K562 (cell line): ENCODE data around the gene PDF. TPM values are rescaled to one million over a fixed set of nuclear protein-coding genes. Genes with fewer than 3 reads are reported as not detected.

Experiments
- ATAC-seq: fragments of 200-7000 bp; cut with Tn5 transposase; 3 replicates; pipeline ENCODE4 v1.9.1; 2020; ENCODE audit warnings: moderate library complexity
- BruUV-seq: library from RNA; stranded (reverse); fragments of 400-500 nt; replicated peaks from 2 replicates; lab custom pipeline; 2021; lab: Mats Ljungman, UMichigan
- CTCF ChIA-PET: fragments of 300-600 bp; formaldehyde crosslinking; extraction: SDS; loops from one replicate; lab custom pipeline; 2021; ENCODE audit warnings: low intra/inter-chr PET ratio; lab: Yijun Ruan, JAX
- POLR2A ChIA-PET: fragments of 300-600, 350-650 bp; sonication (Branson Sonifier 250); formaldehyde crosslinking; extraction: SDS; loops from one replicate; lab custom pipeline; 2021; ENCODE audit warnings: antibody characterized with exemption, inconsistent platforms; lab: Yijun Ruan, JAX
- DNase-seq, 4 experiments: peaks; one replicate each; pipeline versions ENCODE4 v3.0.0 to v3.0.0-alpha.2; 2011 to 2018; ENCODE audit warnings: low spot score in 3 of 4, mixed read lengths in 3 of 4; ENCODE audit errors: extremely low read depth in 1 of 4
- FAIRE-seq: peaks from 2 replicates; lab custom pipeline; 2011; peaks lifted over from hg19 to GRCh38; lab: Jason Lieb, UNC
- H2AFZ ChIP-seq: 2 replicates; pipeline ENCODE4 v1.6.0; 2011; ENCODE audit warnings: low read depth, low read length, control low read depth, inconsistent platforms
- H3K27ac ChIP-seq: fragments of 200-600 bp; 3 replicates; pipeline ENCODE4 v1.8.0; 2011; ENCODE audit warnings: low read depth, mild to moderate bottlenecking, control low read depth, inconsistent platforms, low read length, moderate library complexity, mixed read lengths; ENCODE audit errors: extremely low read depth
- H3K27me3 ChIP-seq, 2 experiments: fragments of 300-600 bp in 1 of 2; 2 replicates in 1 of 2; 3 replicates in 1 of 2; pipeline versions ENCODE4 v1.6.0 to v1.8.0; 2011; ENCODE audit warnings: inconsistent platforms in 2 of 2, low read length in 2 of 2, mild to moderate bottlenecking in 1 of 2, mixed read lengths in 1 of 2, moderate library complexity in 1 of 2; ENCODE audit not compliant: control insufficient read depth in 2 of 2, insufficient read depth in 2 of 2
- H3K36me3 ChIP-seq: fragments of 300-600 bp; 3 replicates; pipeline ENCODE4 v1.8.0; 2011; ENCODE audit warnings: mild to moderate bottlenecking, low read length, inconsistent platforms; ENCODE audit not compliant: control insufficient read depth, insufficient read depth
- H3K4me1 ChIP-seq, 2 experiments: fragments of 200-600 bp in 1 of 2; replicated peaks in 1 of 2; 2 replicates in 1 of 2; 3 replicates in 1 of 2; pipeline versions ENCODE4 v1.5.1 to v1.8.0; 2011; ENCODE audit warnings: inconsistent platforms in 2 of 2, low read length in 2 of 2, mild to moderate bottlenecking in 1 of 2, mixed read lengths in 1 of 2, moderate library complexity in 1 of 2; ENCODE audit not compliant: control insufficient read depth in 2 of 2, insufficient read depth in 2 of 2
- H3K4me2 ChIP-seq: 2 replicates; pipeline ENCODE4 v1.6.1; 2011; ENCODE audit warnings: low read length, control low read depth, inconsistent platforms, mixed read lengths; ENCODE audit not compliant: insufficient read depth
- H3K4me3 ChIP-seq: fragments of 200-600 bp; sonication (generic), shearing (Covaris generic); 2 replicates; pipeline ENCODE4 v1.5.1; 2016; ENCODE audit warnings: control low read depth, inconsistent platforms
- H3K79me2 ChIP-seq: fragments of 200-600 bp; 3 replicates; pipeline ENCODE4 v1.8.0; 2011; ENCODE audit warnings: low read length, inconsistent platforms; ENCODE audit not compliant: control insufficient read depth, insufficient read depth
- H3K9ac ChIP-seq, 2 experiments: 2 replicates each; pipeline versions ENCODE4 v1.6.0 to v1.6.1; 2011; ENCODE audit warnings: low read depth in 2 of 2, low read length in 2 of 2, control low read depth in 1 of 2, inconsistent platforms in 1 of 2, mild to moderate bottlenecking in 1 of 2, mixed read lengths in 1 of 2; ENCODE audit not compliant: insufficient read depth in 1 of 2
- H3K9me1 ChIP-seq: one replicate; pipeline ENCODE4 v1.6.0; 2011; ENCODE audit warnings: inconsistent platforms, mild to moderate bottlenecking, low read length, moderate library complexity; ENCODE audit not compliant: control insufficient read depth, insufficient read depth
- H3K9me3 ChIP-seq: replicated peaks from 2 replicates; pipeline ENCODE4 v1.5.1; 2011; ENCODE audit warnings: low read depth, low read length, inconsistent platforms; ENCODE audit not compliant: control insufficient read depth, insufficient read depth
- H4K20me1 ChIP-seq: replicated peaks from 2 replicates; pipeline ENCODE4 v1.6.1; 2011; ENCODE audit warnings: low read length, inconsistent platforms, mixed read lengths; ENCODE audit not compliant: control insufficient read depth, insufficient read depth
- HNRNPK ChIP-seq: fragments of 200-400 bp; formaldehyde crosslinking; IDR thresholded peaks from one replicate; pipeline ENCODE4 v1.6.1; 2018; ENCODE audit warnings: mild to moderate bottlenecking, low read depth, low read length; ENCODE audit not compliant: poor library complexity, severe bottlenecking
- POLR2G ChIP-seq: fragments of 200-400 bp; formaldehyde crosslinking; IDR thresholded peaks from 2 replicates; pipeline ENCODE4 v1.6.1; 2017; ENCODE audit warnings: low read depth, mild to moderate bottlenecking, antibody characterized with exemption, low read length, moderate library complexity
- POLR3A ChIP-seq: IDR thresholded peaks from 2 replicates; pipeline ENCODE4 v1.6.1; 2011; ENCODE audit warnings: borderline replicate concordance, mild to moderate bottlenecking, moderate library complexity; ENCODE audit not compliant: insufficient read length, insufficient read depth; ENCODE audit errors: extremely low read depth
- PRPF4 ChIP-seq: fragments of 200-400 bp; formaldehyde crosslinking; IDR thresholded peaks from one replicate; pipeline ENCODE4 v1.6.1; 2017; ENCODE audit warnings: low read length, low read depth, mild to moderate bottlenecking; ENCODE audit not compliant: insufficient read depth, poor library complexity, severe bottlenecking
- ZC3H11A ChIP-seq: IDR thresholded peaks from 2 replicates; pipeline ENCODE4 v1.6.1; 2012; ENCODE audit warnings: low read depth, low read length, improper control_type of control experiment
- ZNF23 ChIP-seq: fragments of 250-450 bp; sonication (Bioruptor Pico); IDR thresholded peaks from 2 replicates; pipeline ENCODE4 v1.4.0; 2020; ENCODE audit warnings: mild to moderate bottlenecking
- ZNF3 ChIP-seq: fragments of 250-450 bp; sonication (Bioruptor Pico); IDR thresholded peaks from 2 replicates; pipeline ENCODE4 v1.5.0; 2021; ENCODE audit warnings: mild to moderate bottlenecking, moderate library complexity
- WGBS: fragments of 100-300 bp; shearing (Covaris generic); methylation state at CpG from one replicate; pipeline ENCODE4 v1.1.6; 2016; ENCODE audit warnings: low coverage, mixed read lengths; ENCODE audit not compliant: insufficient coverage; ENCODE audit errors: missing lambda C conversion rate; 5-methylcytosine and 5-hydroxymethylcytosine counted together
- in situ Hi-C: fragments of 300-500 bp; cut with MboI; formaldehyde crosslinking; loops from 4 replicates; pipeline ENCODE4 v1.15.0; 2018; ENCODE audit warnings: inconsistent platforms, mixed read lengths
- intact Hi-C: fragments of 100-400 bp; cut with micrococcal nuclease; formaldehyde crosslinking; loops from 2 replicates; pipeline ENCODE4 v1.14.2; 2022
- polyA plus RNA-seq, 8 experiments: library from polyadenylated mRNA; depleted of rRNA in 4 of 8; stranded (reverse) in 5 of 8; unstranded in 3 of 8; fragments of >200 nt; fragmentation: Nextera tagmentation in 2 of 8; fragmentation: Illumina TruSeq in 1 of 8; extraction: Ambion mirVana in 2 of 8; extraction: Trizol in 1 of 8; gene quantifications; 2 replicates each; pipeline versions ENCODE4 v1.2.1 to v1.2.3, GENCODE V29; 2011 to 2014; ENCODE audit warnings: inconsistent platforms in 1 of 8, missing spikeins in 1 of 8
- total RNA-seq, 7 experiments: library from RNA; depleted of rRNA in 6 of 7; stranded (reverse); fragments of >200 nt in 6 of 7; fragmentation: Illumina TruSeq in 2 of 7; extraction: Trizol in 2 of 7; gene quantifications; 2 replicates each; pipeline versions ENCODE4 v1.2.1 to v1.2.3, GENCODE V29; 2011 to 2021; ENCODE audit warnings: low replicate concordance in 1 of 7
- TF ChIP-seq, protein P1 (sequence below): fragments of 200-800 bp; sonication (Bioruptor generic); IDR thresholded peaks from 2 replicates; pipeline ENCODE4 v1.6.1; 2017; ENCODE audit warnings: missing genetic modification characterization, missing compliant biosample characterization

PDF gene
- total and polyA plus RNA-seq, 9 of the 15 experiments (the other 6 are each of a cell fraction or from before 2014, with no cell fraction given), result 0.15 to 72.4 (median 5.6) TPM

DNA sequence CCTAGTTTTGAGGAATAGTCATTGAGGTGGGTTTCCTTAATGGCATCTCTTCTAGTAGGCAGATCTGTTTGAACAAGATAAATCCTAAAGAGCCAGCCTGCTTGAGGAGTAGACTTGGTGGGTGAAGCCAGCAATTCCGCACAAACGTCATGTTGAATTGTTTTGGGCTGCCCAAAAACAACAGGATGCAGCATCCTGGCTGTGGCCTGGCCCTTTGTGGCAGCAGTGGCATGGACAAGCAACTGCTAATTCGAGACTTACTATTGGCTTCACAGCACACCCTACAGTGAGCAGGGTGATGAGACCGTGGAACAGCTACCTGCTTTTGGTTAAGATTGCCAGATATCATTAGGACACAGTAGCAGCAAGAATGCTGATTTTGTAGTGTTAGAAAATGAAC, 28.5 kb downstream of the PDF start:
- no peaks in the 10 kb centered on the region for H3K79me2 ChIP-seq
- in situ Hi-C loops (no loop called here), intact Hi-C loops (loop anchor here (10.0 kb wide), 1 partner anchor 457 kb away; the partner anchor contains the start of gene TANGO6)
- BruUV-seq, result no TSS peak
- TF ChIP-seq HNRNPK (no peak), PRPF4 (no peak), POLR3A (no peak), ZC3H11A (no peak), ZNF3 (CRISPR knock-in tag) (no peak)
- no peaks in the 10 kb centered on the region for H4K20me1 ChIP-seq
- no peak overlapping the region for H3K9ac ChIP-seq
- H3K27ac ChIP-seq, result no peak overlapping the region
- no peaks in the 10 kb centered on the region for H3K27me3 ChIP-seq
- H3K9me1 ChIP-seq, result no peaks in the 10 kb centered on the region
- no peaks in the 10 kb centered on the region; the same call in 2 of the 3 replicates for H3K36me3 ChIP-seq
- WGBS, result 64% methylated on average over 4 of the region's 4 CpGs
- no peak for FAIRE-seq
- H3K4me2 ChIP-seq, result no peak overlapping the region
- H3K9me3 ChIP-seq, result no peaks in the 10 kb centered on the region
- H3K4me3 ChIP-seq, result no peak overlapping the region
- CTCF ChIA-PET, result no interaction called here
- DNase-seq, result no peak
- ATAC-seq, result no peak
- no peak overlapping the region for H2AFZ ChIP-seq
- no peaks in the 10 kb centered on the region for H3K4me1 ChIP-seq
- POLR2A ChIA-PET, result interaction anchor here (0.7 kb wide), 1 partner anchor 35 kb away, joined by 6 read pairs; no protein-coding TSS in a partner anchor

DNA sequence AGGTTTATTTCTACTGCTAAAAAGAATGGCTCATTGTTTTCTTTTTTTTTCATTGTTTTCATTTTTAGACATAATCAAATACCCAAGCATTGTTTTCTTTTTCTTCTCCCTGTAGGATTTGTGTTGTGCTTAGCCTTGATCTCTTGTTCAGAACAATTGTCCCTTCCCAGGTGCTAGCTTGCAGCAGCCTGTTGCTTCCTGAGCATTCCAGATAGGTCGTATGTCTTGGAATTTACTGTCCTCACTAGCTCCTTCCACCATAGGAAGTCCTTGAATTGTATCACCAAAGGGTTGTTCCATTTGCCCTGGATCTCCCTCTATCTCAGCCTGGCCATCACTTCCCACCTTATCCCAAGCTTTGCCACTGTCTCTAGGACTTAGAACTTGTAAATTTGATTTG, 29.2 kb downstream of the PDF start:
- BruUV-seq, result no TSS peak
- Histone ChIP-seq H3K9me1 (no peaks in the 10 kb centered on the region), H3K36me3 (no peaks in the 10 kb centered on the region; the same call in 2 of the 3 replicates), H4K20me1 (no peaks in the 10 kb centered on the region), H3K9me3 (no peaks in the 10 kb centered on the region), H3K27me3 (no peaks in the 10 kb centered on the region), H2AFZ (no peak overlapping the region), H3K79me2 (no peaks in the 10 kb centered on the region), H3K9ac (no peak overlapping the region), H3K27ac (no peak overlapping the region), H3K4me2 (no peak overlapping the region), H3K4me3 (no peak overlapping the region), H3K4me1 (no peaks in the 10 kb centered on the region)
- no peak for DNase-seq
- intact Hi-C loops, result loop anchor here (10.0 kb wide), 1 partner anchor 456 kb away; the partner anchor contains the start of gene TANGO6
- FAIRE-seq, result no peak
- in situ Hi-C loops, result no loop called here
- WGBS, result 47% methylated on average over 1 of the region's 1 CpG
- ChIA-PET CTCF (no interaction called here), POLR2A (interaction anchor here (0.7 kb wide), 1 partner anchor 16 kb away, joined by 7 read pairs; no protein-coding TSS in a partner anchor)
- no peak for ATAC-seq
- TF ChIP-seq ZNF23 (CRISPR knock-in tag) (no peak), POLR2G (no peak)
- TF ChIP-seq, protein P1, sequence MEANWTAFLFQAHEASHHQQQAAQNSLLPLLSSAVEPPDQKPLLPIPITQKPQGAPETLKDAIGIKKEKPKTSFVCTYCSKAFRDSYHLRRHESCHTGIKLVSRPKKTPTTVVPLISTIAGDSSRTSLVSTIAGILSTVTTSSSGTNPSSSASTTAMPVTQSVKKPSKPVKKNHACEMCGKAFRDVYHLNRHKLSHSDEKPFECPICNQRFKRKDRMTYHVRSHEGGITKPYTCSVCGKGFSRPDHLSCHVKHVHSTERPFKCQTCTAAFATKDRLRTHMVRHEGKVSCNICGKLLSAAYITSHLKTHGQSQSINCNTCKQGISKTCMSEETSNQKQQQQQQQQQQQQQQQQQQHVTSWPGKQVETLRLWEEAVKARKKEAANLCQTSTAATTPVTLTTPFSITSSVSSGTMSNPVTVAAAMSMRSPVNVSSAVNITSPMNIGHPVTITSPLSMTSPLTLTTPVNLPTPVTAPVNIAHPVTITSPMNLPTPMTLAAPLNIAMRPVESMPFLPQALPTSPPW (CRISPR knock-in tag), result no peak
